Measurements from ENCODE around the gene TRA2A.

Gene TRA2A

DNA sequence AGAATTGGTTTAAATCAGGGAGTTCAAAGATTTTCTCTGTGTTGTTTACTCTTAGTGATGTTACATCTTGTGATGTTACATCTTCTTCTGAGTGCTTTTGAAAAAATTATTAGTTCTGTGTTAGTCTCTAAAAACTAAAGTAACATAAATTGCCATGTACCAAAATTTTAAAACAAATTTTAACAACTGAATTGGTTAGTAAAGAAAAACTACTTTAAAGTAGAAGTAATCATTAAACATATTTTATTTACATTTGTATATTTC is 56.3 kb downstream of the TRA2A start:
- peak overlapping the region in 1 of 2 experiments; percentile 64 for H3K27ac ChIP-seq (ENCODE audit: insufficient read depth in 1 of 2, low read depth in 1 of 2, low read length in 2 of 2, poor library complexity in 1 of 2, severe bottlenecking in 2 of 2)
- H3K9me3 ChIP-seq (ENCODE audit: control extremely low read depth in 1 of 5, control insufficient read depth in 4 of 5, insufficient read depth in 2 of 5, low read depth in 1 of 5, low read length in 4 of 5), result no peaks in the 10 kb centered on the region
- no peaks in the 10 kb centered on the region for H3K36me3 ChIP-seq (ENCODE audit: control insufficient read depth in 4 of 4, insufficient read depth in 4 of 4, low read length in 3 of 4)
- no peak for DNase-seq
- CTCF ChIA-PET, result no interaction called here
- H3K4me3 ChIP-seq (ENCODE audit: control insufficient read depth in 1 of 7, extremely low read depth in 1 of 7, insufficient read depth in 4 of 7, low read depth in 2 of 7, low read length in 6 of 7), result peak overlapping the region in 2 of 7 experiments; percentile 90 to 97
- H3K4me1 ChIP-seq (ENCODE audit: control extremely low read depth in 1 of 4, control insufficient read depth in 4 of 4, insufficient read depth in 4 of 4, low read length in 3 of 4), result peaks cover 13 to 34% (median 25%) of the 10 kb centered on the region in 4 experiments
- POLR2A ChIA-PET, result no interaction called here
- H3K27me3 ChIP-seq (replicated peaks in 2 of 5; ENCODE audit: control insufficient read depth in 4 of 5, insufficient read depth in 5 of 5, low read length in 4 of 5), result peaks cover 0 to 97% (median 44%) of the 10 kb centered on the region in 5 experiments

DNA sequence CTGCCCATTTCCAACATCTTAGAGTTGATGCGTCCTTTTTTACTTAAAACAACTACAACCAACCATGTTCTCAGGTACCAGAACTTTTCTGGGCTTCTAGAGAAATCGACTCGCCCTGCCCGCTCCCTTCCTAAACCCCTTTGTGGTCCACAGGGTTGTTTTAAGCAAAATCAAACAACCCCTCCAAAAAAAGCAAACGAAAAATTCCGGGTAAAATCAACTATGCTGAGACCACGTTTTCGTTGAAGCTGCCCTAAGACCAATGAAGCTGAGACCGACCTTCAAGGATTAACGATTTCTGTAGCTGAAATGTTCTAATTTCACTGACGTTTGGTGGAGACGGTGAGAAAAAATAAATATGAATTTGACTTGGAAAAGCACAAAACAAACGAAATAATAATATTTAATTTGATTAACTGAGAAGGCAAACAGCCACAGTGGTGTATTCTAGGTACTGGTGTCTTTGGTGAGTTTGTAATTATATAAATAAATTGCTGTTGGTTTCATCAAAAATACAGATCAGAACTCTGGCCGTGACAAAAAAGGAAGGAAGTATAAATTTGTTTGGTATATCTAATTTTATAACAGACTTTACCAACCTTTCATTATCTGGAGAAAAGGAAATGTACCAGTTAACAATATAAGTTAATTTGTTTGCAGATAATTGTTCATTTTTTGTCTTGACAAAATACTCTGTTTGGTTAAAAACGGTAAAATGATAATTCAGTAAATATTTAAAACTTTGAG is 56.8 kb downstream of the TRA2A start:
- H3K9me3 ChIP-seq (ENCODE audit: control extremely low read depth in 1 of 5, control insufficient read depth in 4 of 5, insufficient read depth in 2 of 5, low read depth in 1 of 5, low read length in 4 of 5), result no peaks in the 10 kb centered on the region
- peaks cover 16 to 35% (median 28%) of the 10 kb centered on the region in 4 experiments for H3K4me1 ChIP-seq (ENCODE audit: control extremely low read depth in 1 of 4, control insufficient read depth in 4 of 4, insufficient read depth in 4 of 4, low read length in 3 of 4)
- 4% methylated on average over 10 of the region's 15 CpGs for WGBS (ENCODE audit: insufficient coverage)
- H3K36me3 ChIP-seq (ENCODE audit: control insufficient read depth in 4 of 4, insufficient read depth in 4 of 4, low read length in 3 of 4), result no peaks in the 10 kb centered on the region
- POLR2A ChIA-PET, result no interaction called here
- peak in 2 of 3 donors; percentile 50 to 62 for DNase-seq
- H3K4me3 ChIP-seq (ENCODE audit: control insufficient read depth in 1 of 7, extremely low read depth in 1 of 7, insufficient read depth in 4 of 7, low read depth in 2 of 7, low read length in 6 of 7), result peak overlapping the region in 2 of 7 experiments; percentile 90 to 97
- CTCF ChIA-PET, result no interaction called here
- H3K27ac ChIP-seq (ENCODE audit: insufficient read depth in 1 of 2, low read depth in 1 of 2, low read length in 2 of 2, poor library complexity in 1 of 2, severe bottlenecking in 2 of 2), result peak overlapping the region in 1 of 2 experiments; percentile 64
- H3K27me3 ChIP-seq (replicated peaks in 2 of 5; ENCODE audit: control insufficient read depth in 4 of 5, insufficient read depth in 5 of 5, low read length in 4 of 5), result peaks cover 0 to 97% (median 48%) of the 10 kb centered on the region in 5 experiments

DNA sequence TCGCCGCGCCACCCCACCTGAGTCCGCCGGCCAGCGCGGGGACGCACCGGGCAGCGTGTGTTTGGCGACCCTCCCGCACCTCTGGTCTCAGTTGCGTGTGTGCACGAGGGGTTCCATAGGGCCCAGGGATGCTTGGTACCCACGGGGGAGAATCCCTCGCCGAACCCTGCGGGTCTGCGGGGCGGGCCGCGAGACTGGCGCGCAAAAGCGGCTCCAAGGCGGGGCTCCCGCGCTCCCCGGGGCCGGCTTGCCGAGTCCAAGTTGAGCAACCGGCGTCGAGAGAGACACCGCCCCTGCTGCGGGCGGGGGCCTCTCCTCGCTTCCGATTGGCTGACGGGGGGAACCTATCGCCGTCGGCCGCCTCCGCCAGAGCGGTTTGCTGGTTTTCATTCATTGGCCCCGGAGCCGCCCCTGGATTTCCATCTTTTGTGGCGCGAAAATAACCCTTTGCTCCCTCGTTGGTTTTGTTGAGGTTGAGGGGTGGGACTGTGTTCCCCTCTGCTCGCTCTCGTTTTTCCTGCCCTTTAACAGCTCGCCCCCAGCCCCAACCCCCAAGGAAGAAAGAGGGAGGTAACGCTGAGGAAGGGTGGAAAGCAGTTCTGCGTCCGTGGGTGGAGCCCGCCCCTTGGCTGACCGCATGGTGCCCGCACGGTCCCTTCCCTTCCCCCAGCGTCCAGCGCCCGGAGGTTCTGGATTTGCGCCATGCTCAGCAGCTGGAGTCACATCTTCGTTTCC is 57.5 kb downstream of the TRA2A start:
- under 1% methylated on average over 49 of the region's 66 CpGs for WGBS (ENCODE audit: insufficient coverage)
- POLR2A ChIA-PET, result no interaction called here
- H3K4me1 ChIP-seq (ENCODE audit: control extremely low read depth in 1 of 4, control insufficient read depth in 4 of 4, insufficient read depth in 4 of 4, low read length in 3 of 4), result peaks cover 23 to 35% (median 31%) of the 10 kb centered on the region in 4 experiments
- CTCF ChIA-PET, result no interaction called here
- peak overlapping the region in 5 of 7 experiments; percentile 26 to 97 (median 55) for H3K4me3 ChIP-seq (ENCODE audit: control insufficient read depth in 1 of 7, extremely low read depth in 1 of 7, insufficient read depth in 4 of 7, low read depth in 2 of 7, low read length in 6 of 7)
- no peaks in the 10 kb centered on the region for H3K36me3 ChIP-seq (ENCODE audit: control insufficient read depth in 4 of 4, insufficient read depth in 4 of 4, low read length in 3 of 4)
- DNase-seq, result peak; percentile 82 to 88 (median 87)
- H3K27me3 ChIP-seq (replicated peaks in 2 of 5; ENCODE audit: control insufficient read depth in 4 of 5, insufficient read depth in 5 of 5, low read length in 4 of 5), result peaks cover 0 to 98% (median 50%) of the 10 kb centered on the region in 5 experiments
- H3K27ac ChIP-seq (ENCODE audit: insufficient read depth in 1 of 2, low read depth in 1 of 2, low read length in 2 of 2, poor library complexity in 1 of 2, severe bottlenecking in 2 of 2), result peak overlapping the region in 1 of 2 experiments; percentile 77
- H3K9me3 ChIP-seq (ENCODE audit: control extremely low read depth in 1 of 5, control insufficient read depth in 4 of 5, insufficient read depth in 2 of 5, low read depth in 1 of 5, low read length in 4 of 5), result no peaks in the 10 kb centered on the region

DNA sequence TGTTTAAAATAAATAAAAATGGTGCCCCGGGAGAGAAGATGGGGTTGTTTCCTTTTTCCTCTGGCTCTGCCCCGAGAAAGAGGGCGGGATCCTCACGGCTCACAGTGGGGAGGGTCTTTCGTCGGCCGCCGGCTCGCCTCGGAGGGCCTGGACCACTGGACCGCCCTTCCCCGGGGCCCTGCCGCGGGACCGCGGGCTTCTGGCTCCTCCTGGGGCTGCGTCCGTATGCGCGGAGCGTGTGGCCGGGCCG is 58.0 kb downstream of the TRA2A start:
- H3K27me3 ChIP-seq (replicated peaks in 2 of 5; ENCODE audit: control insufficient read depth in 4 of 5, insufficient read depth in 5 of 5, low read length in 4 of 5), result peaks cover 0 to 98% (median 53%) of the 10 kb centered on the region in 5 experiments
- CTCF ChIA-PET, result interaction anchor here (1.1 to 1.8 kb wide), 4 partner anchors 11 to 201 kb away, joined by 3 to 17 read pairs (median 6); no protein-coding TSS in a partner anchor
- peaks cover 28 to 37% (median 34%) of the 10 kb centered on the region in 4 experiments for H3K4me1 ChIP-seq (ENCODE audit: control extremely low read depth in 1 of 4, control insufficient read depth in 4 of 4, insufficient read depth in 4 of 4, low read length in 3 of 4)
- no peaks in the 10 kb centered on the region for H3K9me3 ChIP-seq (ENCODE audit: control extremely low read depth in 1 of 5, control insufficient read depth in 4 of 5, insufficient read depth in 2 of 5, low read depth in 1 of 5, low read length in 4 of 5)
- POLR2A ChIA-PET, result no interaction called here
- peak overlapping the region in 5 of 7 experiments; percentile 26 to 97 (median 55) for H3K4me3 ChIP-seq (ENCODE audit: control insufficient read depth in 1 of 7, extremely low read depth in 1 of 7, insufficient read depth in 4 of 7, low read depth in 2 of 7, low read length in 6 of 7)
- no peak for DNase-seq
- WGBS (ENCODE audit: insufficient coverage), result 4% methylated on average over 12 of the region's 23 CpGs
- H3K36me3 ChIP-seq (ENCODE audit: control insufficient read depth in 4 of 4, insufficient read depth in 4 of 4, low read length in 3 of 4), result no peaks in the 10 kb centered on the region
- H3K27ac ChIP-seq (ENCODE audit: insufficient read depth in 1 of 2, low read depth in 1 of 2, low read length in 2 of 2, poor library complexity in 1 of 2, severe bottlenecking in 2 of 2), result peak overlapping the region in 1 of 2 experiments; percentile 77

DNA sequence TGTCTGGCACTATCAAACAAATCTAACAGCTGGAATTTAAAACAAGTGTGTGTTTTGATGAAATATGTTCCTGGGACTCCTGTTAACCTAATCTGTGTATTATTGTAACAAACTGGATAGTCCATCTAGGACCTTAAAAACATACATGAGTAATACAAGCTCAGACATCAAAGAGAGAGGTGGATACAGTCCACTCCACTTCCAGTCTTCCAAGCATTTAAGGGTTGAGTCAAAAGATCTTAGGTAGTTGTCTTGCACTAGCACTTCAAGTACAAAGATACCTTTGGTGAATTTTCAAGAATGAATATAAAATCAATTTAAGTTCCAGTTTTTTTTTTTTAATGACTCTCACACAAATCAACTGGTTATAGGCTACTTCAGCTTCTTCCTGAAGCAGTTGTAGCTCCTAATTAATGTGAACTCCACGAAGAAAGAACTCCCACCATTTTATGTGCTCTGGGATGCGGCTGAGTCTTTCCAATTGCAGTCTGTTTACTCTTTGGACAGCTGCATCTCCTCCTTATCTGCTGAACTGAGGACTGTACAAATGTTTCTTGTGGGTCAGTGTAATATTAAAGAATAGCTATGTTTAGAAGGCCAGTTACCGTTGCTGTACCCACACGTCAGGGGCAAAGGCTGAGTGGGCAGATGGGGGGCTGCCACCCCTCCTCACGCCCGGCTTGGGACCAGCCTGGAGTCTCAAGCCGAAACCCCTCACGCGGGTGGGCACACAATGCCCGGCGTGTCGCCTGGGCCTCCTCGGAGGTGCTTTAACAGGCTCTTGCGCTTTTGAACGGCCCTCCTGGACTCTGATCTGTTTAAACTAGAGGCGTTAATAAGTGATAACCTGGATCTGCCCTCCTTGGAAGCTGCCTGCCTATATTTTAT is 58.6 kb downstream of the TRA2A start:
- POLR2A ChIA-PET, result no interaction called here
- WGBS (ENCODE audit: insufficient coverage), result 11% methylated on average over 13 of the region's 16 CpGs
- peaks cover 33 to 42% (median 37%) of the 10 kb centered on the region in 4 experiments for H3K4me1 ChIP-seq (ENCODE audit: control extremely low read depth in 1 of 4, control insufficient read depth in 4 of 4, insufficient read depth in 4 of 4, low read length in 3 of 4)
- no peaks in the 10 kb centered on the region for H3K9me3 ChIP-seq (ENCODE audit: control extremely low read depth in 1 of 5, control insufficient read depth in 4 of 5, insufficient read depth in 2 of 5, low read depth in 1 of 5, low read length in 4 of 5)
- peak overlapping the region in 2 of 7 experiments; percentile 90 to 97 for H3K4me3 ChIP-seq (ENCODE audit: control insufficient read depth in 1 of 7, extremely low read depth in 1 of 7, insufficient read depth in 4 of 7, low read depth in 2 of 7, low read length in 6 of 7)
- CTCF ChIA-PET, result interaction anchor here (1.0 to 1.8 kb wide), 5 partner anchors 10 to 211 kb away, joined by 3 to 17 read pairs (median 3); no protein-coding TSS in a partner anchor
- peak in 2 of 3 donors; percentile 20 to 26 for DNase-seq
- H3K36me3 ChIP-seq (ENCODE audit: control insufficient read depth in 4 of 4, insufficient read depth in 4 of 4, low read length in 3 of 4), result no peaks in the 10 kb centered on the region
- peaks cover 0 to 98% (median 51%) of the 10 kb centered on the region in 5 experiments for H3K27me3 ChIP-seq (replicated peaks in 2 of 5; ENCODE audit: control insufficient read depth in 4 of 5, insufficient read depth in 5 of 5, low read length in 4 of 5)
- H3K27ac ChIP-seq (ENCODE audit: insufficient read depth in 1 of 2, low read depth in 1 of 2, low read length in 2 of 2, poor library complexity in 1 of 2, severe bottlenecking in 2 of 2), result peak overlapping the region in 1 of 2 experiments; percentile 77

DNA sequence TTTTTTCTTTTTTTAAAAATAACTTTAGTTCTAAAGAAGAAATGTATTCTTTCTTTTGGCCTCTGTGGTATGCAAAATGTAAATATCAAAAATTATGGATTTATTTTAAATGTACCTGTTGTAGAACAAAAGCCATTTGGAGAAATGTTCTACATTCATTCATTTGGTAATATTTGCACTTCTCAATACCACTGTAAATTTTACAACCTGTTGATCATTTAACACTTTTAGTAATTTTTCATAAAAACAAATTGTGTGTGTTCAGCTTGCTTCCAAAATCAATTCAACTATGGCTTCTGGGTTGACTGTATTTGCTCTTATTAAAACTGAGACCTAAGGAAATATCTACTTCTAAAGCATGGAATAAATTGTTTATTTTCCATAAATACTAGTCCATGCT is 59.2 kb downstream of the TRA2A start:
- H3K4me3 ChIP-seq (ENCODE audit: control insufficient read depth in 1 of 7, extremely low read depth in 1 of 7, insufficient read depth in 4 of 7, low read depth in 2 of 7, low read length in 6 of 7), result peak overlapping the region in 2 of 7 experiments; percentile 90 to 97
- POLR2A ChIA-PET, result no interaction called here
- H3K27me3 ChIP-seq (replicated peaks in 2 of 5; ENCODE audit: control insufficient read depth in 4 of 5, insufficient read depth in 5 of 5, low read length in 4 of 5), result peaks cover 0 to 98% (median 55%) of the 10 kb centered on the region in 5 experiments

More for the DNA sequence above, 59.2 kb downstream of the TRA2A start:
- CTCF ChIA-PET, result interaction anchor here (1.0 to 1.8 kb wide), 5 partner anchors 10 to 210 kb away, joined by 3 to 17 read pairs (median 3); no protein-coding TSS in a partner anchor
- DNase-seq, result peak in 1 of 3 donors; percentile 14
- no peaks in the 10 kb centered on the region for H3K9me3 ChIP-seq (ENCODE audit: control extremely low read depth in 1 of 5, control insufficient read depth in 4 of 5, insufficient read depth in 2 of 5, low read depth in 1 of 5, low read length in 4 of 5)
- no peaks in the 10 kb centered on the region for H3K36me3 ChIP-seq (ENCODE audit: control insufficient read depth in 4 of 4, insufficient read depth in 4 of 4, low read length in 3 of 4)
- H3K4me1 ChIP-seq (ENCODE audit: control extremely low read depth in 1 of 4, control insufficient read depth in 4 of 4, insufficient read depth in 4 of 4, low read length in 3 of 4), result peaks cover 34 to 48% (median 44%) of the 10 kb centered on the region in 4 experiments
- H3K27ac ChIP-seq (ENCODE audit: insufficient read depth in 1 of 2, low read depth in 1 of 2, low read length in 2 of 2, poor library complexity in 1 of 2, severe bottlenecking in 2 of 2), result peak overlapping the region in 1 of 2 experiments; percentile 18

Measured in common myeloid progenitor, CD34-positive (primary cell).